SU-DHL-6 (cell line): ENCODE measurements around the gene EDNRB.

ENCODE experiments used
- H2AFZ ChIP-seq: fragments of 200-600 bp; sonication (generic); 2 replicates; pipeline ENCODE4 v1.6.1; 2014; ENCODE audit warnings: low read depth, mild to moderate bottlenecking, moderate library complexity, mixed read lengths, antibody characterized with exemption, low read length; ENCODE audit not compliant: severe bottlenecking
- H3F3A ChIP-seq: fragments of 200-600 bp; shearing (Covaris generic); 2 replicates; pipeline ENCODE4 v1.6.0; 2016; ENCODE audit warnings: antibody characterized with exemption, mild to moderate bottlenecking; ENCODE audit not compliant: insufficient read depth
- H3K27ac ChIP-seq: fragments of 200-600 bp; sonication (generic); 2 replicates; pipeline ENCODE4 v1.5.1; 2016; ENCODE audit warnings: low read depth, mild to moderate bottlenecking, low read length, moderate library complexity, mixed read lengths
- H3K27me3 ChIP-seq: fragments of 200-600 bp; sonication (generic), shearing (Covaris generic); 2 replicates; pipeline ENCODE4 v1.6.0; 2014; ENCODE audit warnings: mild to moderate bottlenecking, low read length
- H3K36me3 ChIP-seq: fragments of 200-600 bp; sonication (generic); 2 replicates; pipeline ENCODE4 v1.6.1; 2014; ENCODE audit warnings: mild to moderate bottlenecking, low read length, mixed read lengths
- H3K4me2 ChIP-seq: fragments of 300-600, 200-600 bp; shearing (Covaris generic), sonication (generic); 2 replicates; pipeline ENCODE4 v1.6.0; 2014; ENCODE audit warnings: low read length, low read depth, mild to moderate bottlenecking; ENCODE audit not compliant: poor library complexity, severe bottlenecking
- H3K4me3 ChIP-seq: fragments of 200-600 bp; sonication (generic); 2 replicates; pipeline ENCODE4 v1.5.1; 2014; ENCODE audit warnings: antibody characterized with exemption, low read length, mild to moderate bottlenecking, mixed read lengths; ENCODE audit not compliant: insufficient read depth, poor library complexity, severe bottlenecking
- H3K79me2 ChIP-seq: fragments of 200-600 bp; sonication (generic); 2 replicates; pipeline ENCODE4 v1.6.1; 2014; ENCODE audit warnings: mild to moderate bottlenecking, low read length, moderate library complexity; ENCODE audit not compliant: insufficient read depth
- H3K9ac ChIP-seq: fragments of 200-600 bp; sonication (generic); 2 replicates; pipeline ENCODE4 v1.7.0; 2014; ENCODE audit warnings: mild to moderate bottlenecking, low read length
- H3K9me2 ChIP-seq: fragments of 200-600 bp; sonication (generic); replicated peaks from 2 replicates; pipeline ENCODE4 v1.6.1; 2014; ENCODE audit warnings: low read length; ENCODE audit not compliant: insufficient read depth
- H3K9me3 ChIP-seq: fragments of 200-600 bp; sonication (generic); 2 replicates; pipeline ENCODE4 v1.6.1; 2014; ENCODE audit warnings: low read length, mixed read lengths; ENCODE audit not compliant: insufficient read depth
- H4K20me1 ChIP-seq: fragments of 200-600 bp; sonication (generic); 2 replicates; pipeline ENCODE4 v1.6.1; 2014; ENCODE audit warnings: low read depth, mild to moderate bottlenecking, antibody characterized with exemption, low read length, moderate library complexity, mixed read lengths
- EZH2phosphoT487 ChIP-seq: fragments of 200-600 bp; sonication (generic), shearing (Covaris generic); conservative IDR thresholded peaks from 2 replicates; pipeline ENCODE4 v1.6.1; 2018; ENCODE audit warnings: mild to moderate bottlenecking, antibody characterized with exemption, low read length, moderate library complexity, mixed read lengths
- TF ChIP-seq, protein P1 (sequence below): fragments of 200-600 bp; sonication (generic); IDR thresholded peaks from one replicate; pipeline ENCODE4 v1.5.1; 2017; ENCODE audit warnings: antibody characterized with exemption, mild to moderate bottlenecking, low read length, moderate library complexity; ENCODE audit not compliant: insufficient read depth, poor library complexity, severe bottlenecking

The EDNRB gene

GRCh38 chr13:77928909-77929308, 10.3 kb upstream of the EDNRB start:
- Histone ChIP-seq H4K20me1 (no peaks in the 10 kb centered on the region), H2AFZ (no peak overlapping the region), H3K27ac (no peak overlapping the region), H3K79me2 (no peaks in the 10 kb centered on the region), H3K27me3 (no peaks in the 10 kb centered on the region), H3K9ac (no peak overlapping the region), H3F3A (no peaks in the 10 kb centered on the region), H3K36me3 (no peaks in the 10 kb centered on the region), H3K4me3 (no peak overlapping the region), H3K9me3 (no peaks in the 10 kb centered on the region), H3K9me2 (no peaks in the 10 kb centered on the region), H3K4me2 (no peak overlapping the region)
- TF ChIP-seq EZH2phosphoT487, result no peak
- TF ChIP-seq, protein P1, sequence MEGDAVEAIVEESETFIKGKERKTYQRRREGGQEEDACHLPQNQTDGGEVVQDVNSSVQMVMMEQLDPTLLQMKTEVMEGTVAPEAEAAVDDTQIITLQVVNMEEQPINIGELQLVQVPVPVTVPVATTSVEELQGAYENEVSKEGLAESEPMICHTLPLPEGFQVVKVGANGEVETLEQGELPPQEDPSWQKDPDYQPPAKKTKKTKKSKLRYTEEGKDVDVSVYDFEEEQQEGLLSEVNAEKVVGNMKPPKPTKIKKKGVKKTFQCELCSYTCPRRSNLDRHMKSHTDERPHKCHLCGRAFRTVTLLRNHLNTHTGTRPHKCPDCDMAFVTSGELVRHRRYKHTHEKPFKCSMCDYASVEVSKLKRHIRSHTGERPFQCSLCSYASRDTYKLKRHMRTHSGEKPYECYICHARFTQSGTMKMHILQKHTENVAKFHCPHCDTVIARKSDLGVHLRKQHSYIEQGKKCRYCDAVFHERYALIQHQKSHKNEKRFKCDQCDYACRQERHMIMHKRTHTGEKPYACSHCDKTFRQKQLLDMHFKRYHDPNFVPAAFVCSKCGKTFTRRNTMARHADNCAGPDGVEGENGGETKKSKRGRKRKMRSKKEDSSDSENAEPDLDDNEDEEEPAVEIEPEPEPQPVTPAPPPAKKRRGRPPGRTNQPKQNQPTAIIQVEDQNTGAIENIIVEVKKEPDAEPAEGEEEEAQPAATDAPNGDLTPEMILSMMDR, result no peak

- Histone ChIP-seq H3K9me3 (no peaks in the 10 kb centered on the region), H3K9ac (no peak overlapping the region), H3F3A (no peaks in the 10 kb centered on the region), H3K9me2 (no peaks in the 10 kb centered on the region), H3K4me3 (no peak overlapping the region), H3K27me3 (no peaks in the 10 kb centered on the region), H3K36me3 (no peaks in the 10 kb centered on the region; the same call in 1 of the 2 replicates), H3K4me2 (no peak overlapping the region), H4K20me1 (no peaks in the 10 kb centered on the region), H3K79me2 (no peaks in the 10 kb centered on the region), H2AFZ (no peak overlapping the region), H3K27ac (no peak overlapping the region)
- TF ChIP-seq, protein P1, result no peak
- TF ChIP-seq EZH2phosphoT487, result no peak
Measured at GRCh38 chr13:77925616-77926015, 7.0 kb upstream of the EDNRB start.

- Histone ChIP-seq H3K79me2 (no peaks in the 10 kb centered on the region), H2AFZ (no peak overlapping the region), H3F3A (no peaks in the 10 kb centered on the region), H4K20me1 (no peaks in the 10 kb centered on the region), H3K4me3 (no peak overlapping the region), H3K9me3 (no peaks in the 10 kb centered on the region), H3K36me3 (no peaks in the 10 kb centered on the region; the same call in 1 of the 2 replicates), H3K9me2 (no peaks in the 10 kb centered on the region), H3K4me2 (no peak overlapping the region), H3K27me3 (no peaks in the 10 kb centered on the region), H3K9ac (no peak overlapping the region), H3K27ac (no peak overlapping the region)
- TF ChIP-seq, protein P1, result no peak
- TF ChIP-seq EZH2phosphoT487, result no peak
Measured at GRCh38 chr13:77919921-77920294, 1.3 kb upstream of the EDNRB start.
